ENCODE results near the gene ATXN1. TPM values are rescaled to one million over a fixed set of nuclear protein-coding genes. Genes with fewer than 3 reads are reported as not detected.

ATXN1 gene
- total RNA-seq, 1 experiment from 2014 or later: 25.6 TPM

- no peaks in the 10 kb centered on the region for H3K36me3 ChIP-seq (ENCODE audit: insufficient read depth, low read length, poor library complexity, severe bottlenecking)
- no peak overlapping the region for H3K4me3 ChIP-seq (ENCODE audit: low read depth, low read length, poor library complexity, severe bottlenecking)
- no peak for DNase-seq (ENCODE audit: low spot score)
- intact Hi-C loops (cut with micrococcal nuclease; ENCODE audit: unreplicated experiment): no loop called here
- no TSS peak for BruUV-seq (replicated peaks)
- peaks cover 11% of the 10 kb centered on the region for H3K4me1 ChIP-seq (ENCODE audit: insufficient read depth, low read length, poor library complexity, severe bottlenecking)
- ChIA-PET CTCF (no interaction called here), POLR2A (ENCODE audit: low non-redundant PET) (no interaction called here)
- no peaks in the 10 kb centered on the region for H3K9me3 ChIP-seq (ENCODE audit: low read depth, low read length, poor library complexity, severe bottlenecking)
- H3K27ac ChIP-seq (ENCODE audit: low read depth, low read length, poor library complexity, severe bottlenecking): no peak overlapping the region
- no peaks in the 10 kb centered on the region for H3K27me3 ChIP-seq (replicated peaks; ENCODE audit: insufficient read depth, low read depth, low read length, poor library complexity)
- no peak for TF ChIP-seq CTCF (conservative IDR thresholded peaks at IDR 0.05; ENCODE audit: low read depth, low read length)
- no peak for TF ChIP-seq EZH2 (IDR thresholded peaks at IDR 0.05; ENCODE audit: borderline replicate concordance, low read depth, low read length, poor library complexity, severe bottlenecking)
Measured at GRCh38 chr6:16437095-16437494, 324.2 kb downstream of the ATXN1 start.

DNA sequence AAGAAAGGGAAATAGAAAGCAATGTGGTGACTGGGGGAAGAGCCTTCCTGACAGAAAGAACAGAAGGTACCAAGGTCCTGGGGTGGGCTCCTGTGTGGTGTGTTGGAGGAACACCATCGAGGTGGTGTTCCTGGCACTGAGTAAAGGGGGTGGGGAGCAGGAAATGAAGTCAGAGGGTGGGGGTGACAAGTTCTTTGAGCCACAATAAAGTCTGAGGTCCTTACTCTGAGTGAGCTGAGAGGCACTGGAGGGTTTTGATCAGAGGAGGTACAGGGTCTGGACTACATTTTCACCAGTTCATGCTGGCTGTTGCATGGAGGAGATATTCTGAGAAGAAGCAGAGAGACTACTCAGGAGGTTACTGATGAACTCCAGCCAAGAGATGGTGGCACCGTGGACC is 324.7 kb downstream of the ATXN1 start:
- ChIA-PET CTCF (no interaction called here), POLR2A (ENCODE audit: low non-redundant PET) (interaction anchor here (0.5 kb wide), 1 partner anchor 33 kb away, joined by 3 read pairs; no protein-coding TSS in a partner anchor)
- peaks cover 16% of the 10 kb centered on the region for H3K4me1 ChIP-seq (ENCODE audit: insufficient read depth, low read length, poor library complexity, severe bottlenecking)
- H3K27me3 ChIP-seq (replicated peaks; ENCODE audit: insufficient read depth, low read depth, low read length, poor library complexity): no peaks in the 10 kb centered on the region
- TF ChIP-seq EZH2 (IDR thresholded peaks at IDR 0.05; ENCODE audit: borderline replicate concordance, low read depth, low read length, poor library complexity, severe bottlenecking) (no peak), CTCF (conservative IDR thresholded peaks at IDR 0.05; ENCODE audit: low read depth, low read length) (no peak)
- no peaks in the 10 kb centered on the region for H3K9me3 ChIP-seq (ENCODE audit: low read depth, low read length, poor library complexity, severe bottlenecking)
- H3K36me3 ChIP-seq (ENCODE audit: insufficient read depth, low read length, poor library complexity, severe bottlenecking): no peaks in the 10 kb centered on the region
- H3K4me3 ChIP-seq (ENCODE audit: low read depth, low read length, poor library complexity, severe bottlenecking): no peak overlapping the region
- H3K27ac ChIP-seq (ENCODE audit: low read depth, low read length, poor library complexity, severe bottlenecking): no peak overlapping the region
- no peak for DNase-seq (ENCODE audit: low spot score)
- BruUV-seq (replicated peaks): no TSS peak
- intact Hi-C loops (cut with micrococcal nuclease; ENCODE audit: unreplicated experiment): no loop called here

GRCh38 chr6:16434885-16435284 is 326.4 kb downstream of the ATXN1 start:
- ChIA-PET CTCF (no interaction called here), POLR2A (ENCODE audit: low non-redundant PET) (no interaction called here)
- intact Hi-C loops (cut with micrococcal nuclease; ENCODE audit: unreplicated experiment): no loop called here
- BruUV-seq (replicated peaks): no TSS peak
- TF ChIP-seq EZH2 (IDR thresholded peaks at IDR 0.05; ENCODE audit: borderline replicate concordance, low read depth, low read length, poor library complexity, severe bottlenecking) (no peak), CTCF (conservative IDR thresholded peaks at IDR 0.05; ENCODE audit: low read depth, low read length) (no peak)
- H3K9me3 ChIP-seq (ENCODE audit: low read depth, low read length, poor library complexity, severe bottlenecking): no peaks in the 10 kb centered on the region
- no peak for DNase-seq (ENCODE audit: low spot score)
- H3K27ac ChIP-seq (ENCODE audit: low read depth, low read length, poor library complexity, severe bottlenecking): no peak overlapping the region
- H3K4me3 ChIP-seq (ENCODE audit: low read depth, low read length, poor library complexity, severe bottlenecking): no peak overlapping the region
- H3K36me3 ChIP-seq (ENCODE audit: insufficient read depth, low read length, poor library complexity, severe bottlenecking): no peaks in the 10 kb centered on the region
- H3K27me3 ChIP-seq (replicated peaks; ENCODE audit: insufficient read depth, low read depth, low read length, poor library complexity): no peaks in the 10 kb centered on the region
- peaks cover 21% of the 10 kb centered on the region for H3K4me1 ChIP-seq (ENCODE audit: insufficient read depth, low read length, poor library complexity, severe bottlenecking)
